ENCODE measurements around the gene PNPLA7.

DNA sequence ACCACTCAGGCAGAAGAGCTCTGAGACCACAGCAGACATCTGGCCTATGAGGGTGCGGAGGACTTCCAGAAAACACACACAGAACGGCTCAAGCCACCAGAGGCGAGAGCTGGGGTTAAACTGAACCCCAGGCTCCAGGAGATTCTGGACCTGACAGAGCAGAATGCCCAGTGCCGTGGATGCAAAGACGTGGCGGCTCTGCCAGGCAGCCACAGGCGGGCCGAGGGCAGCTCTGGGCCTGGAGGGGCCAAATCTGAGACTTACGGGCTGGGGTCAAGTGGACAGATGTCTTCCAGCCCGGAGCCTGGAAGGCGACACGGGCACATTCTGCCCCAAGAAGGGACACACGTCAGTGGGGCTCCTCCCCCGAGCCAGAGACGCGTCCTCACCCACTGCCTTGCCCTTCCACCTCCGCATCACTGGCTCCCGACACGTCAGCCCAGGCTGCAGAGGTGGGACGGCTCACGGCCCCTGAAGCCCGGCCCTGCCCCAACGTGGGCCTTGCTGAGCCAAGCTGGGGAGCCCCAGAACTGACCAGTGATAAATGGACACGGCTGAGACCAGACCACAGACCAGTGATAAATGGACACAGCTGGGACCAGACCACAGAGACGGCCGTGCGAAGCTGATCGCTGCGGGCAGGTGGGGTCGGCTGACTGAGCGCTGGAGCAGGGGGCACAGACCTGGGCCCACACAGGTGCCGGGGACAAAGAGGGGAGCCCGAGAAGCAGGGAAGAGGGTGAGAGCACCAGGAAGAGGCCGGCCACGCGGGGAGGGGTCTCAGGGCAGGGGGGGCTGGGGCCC lies 50.1 kb downstream of the PNPLA7 start:
- TF ChIP-seq CTCF (IDR thresholded peaks at IDR 0.05) (no peak), POLR2A (IDR thresholded peaks at IDR 0.05) (no peak)
